Upper lobe of left lung (tissue), 4 donors: ENCODE results near the gene ADAM22.

Experiments
- CTCF ChIP-seq, 6 experiments: fragments of 450-650 bp in 4 of 6; fragments of 200-600 bp in 2 of 6; sonication (generic) in 2 of 6; IDR thresholded peaks; one replicate each; pipeline ENCODE4 v1.5.1; 2016 to 2019; ENCODE audit warnings: antibody characterized with exemption in 6 of 6
- POLR2A ChIP-seq, 4 donors: fragments of 450-650 bp; IDR thresholded peaks; one replicate each; pipeline ENCODE4 v1.5.1; 2016 to 2017; ENCODE audit warnings: antibody characterized with exemption in 4 of 4, mild to moderate bottlenecking in 2 of 4

- TF ChIP-seq CTCF (IDR thresholded peaks at IDR 0.05), result no peak
- TF ChIP-seq POLR2A (IDR thresholded peaks at IDR 0.05), result no peak
Measured at GRCh38 chr7:87961754-87962153, 27.7 kb downstream of the ADAM22 start.
